SK-N-SH (cell line): Measurements from ENCODE around the gene SLC34A1.

ENCODE experiments used
- CTCF ChIP-seq: fragments of 200-600 bp; sonication (generic); IDR thresholded peaks from 2 replicates; pipeline ENCODE4 v1.6.1; 2017; ENCODE audit warnings: antibody characterized with exemption, mild to moderate bottlenecking, moderate library complexity
- RAD21 ChIP-seq: IDR thresholded peaks from 2 replicates; pipeline ENCODE4 v1.6.1; 2012; ENCODE audit warnings: mild to moderate bottlenecking, low read length
- RFX5 ChIP-seq: IDR thresholded peaks from 2 replicates; pipeline ENCODE4 v1.6.1; 2012; ENCODE audit warnings: mild to moderate bottlenecking, improper control_type of control experiment, low read length
- TF ChIP-seq, protein P1 (sequence below): IDR thresholded peaks from 2 replicates; pipeline ENCODE4 v1.4.0; 2012; ENCODE audit warnings: low read depth

DNA sequence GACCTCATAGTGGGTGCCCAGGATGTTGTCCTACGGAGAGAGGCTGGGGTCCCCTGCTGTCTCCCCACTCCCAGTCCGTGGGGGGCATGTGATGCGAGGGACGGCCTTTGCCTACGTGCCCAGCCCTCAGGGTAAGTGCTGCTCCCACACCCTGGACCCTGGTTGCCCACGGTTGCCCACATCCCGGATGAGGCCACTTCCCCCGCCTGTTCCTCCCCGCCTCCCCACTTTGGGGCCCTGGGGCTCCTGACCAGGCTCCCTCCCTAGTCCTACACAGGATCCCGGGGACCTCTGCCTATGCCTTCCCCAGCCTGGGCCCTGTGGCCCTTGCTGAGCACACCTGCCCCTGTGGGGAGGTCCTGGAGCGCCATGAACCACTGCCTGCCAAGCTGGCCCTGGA, 1.5 kb downstream of the SLC34A1 start:
- TF ChIP-seq CTCF (no peak), RAD21 (no peak), RFX5 (no peak)
- TF ChIP-seq, protein P1, sequence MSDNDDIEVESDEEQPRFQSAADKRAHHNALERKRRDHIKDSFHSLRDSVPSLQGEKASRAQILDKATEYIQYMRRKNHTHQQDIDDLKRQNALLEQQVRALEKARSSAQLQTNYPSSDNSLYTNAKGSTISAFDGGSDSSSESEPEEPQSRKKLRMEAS: no peak
